ENCODE results near the gene SOHLH2.

SOHLH2 gene

DNA sequence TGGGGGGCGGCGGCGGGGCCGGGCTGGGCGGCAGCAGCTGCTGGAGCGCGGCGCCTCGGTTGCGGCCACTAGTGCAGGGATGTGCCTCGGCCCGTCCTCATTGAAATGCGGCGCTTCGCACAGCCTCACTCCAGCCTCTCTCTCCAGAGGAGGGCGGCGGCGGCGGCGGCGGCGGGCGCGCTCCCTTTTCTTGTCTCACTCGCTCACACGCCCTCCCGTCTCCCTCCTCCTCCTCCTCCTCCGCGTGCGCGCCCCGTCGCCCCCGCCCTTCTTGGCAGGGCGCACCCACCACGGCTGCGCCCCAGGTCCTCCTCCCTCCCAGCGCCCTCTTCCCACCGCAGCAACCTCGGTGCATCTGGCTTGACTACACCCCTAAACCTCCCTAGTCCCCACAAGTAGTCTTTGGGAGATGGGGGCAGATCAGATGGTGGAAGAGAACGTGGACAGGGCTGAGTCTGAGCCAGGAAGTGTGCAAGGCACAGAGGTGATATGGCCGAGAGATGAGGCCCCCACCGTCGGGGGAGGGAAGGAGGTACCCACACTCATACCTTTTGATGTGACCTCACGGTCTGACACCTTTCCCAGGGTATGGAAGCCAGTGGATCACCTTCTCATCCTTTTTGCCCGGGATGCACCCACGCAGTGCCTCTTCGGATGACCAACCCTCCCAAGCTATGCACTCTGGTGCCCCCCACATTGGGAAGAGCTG, 83.0 kb downstream of the SOHLH2 start, which contains the start of gene DCLK1:
TSS of gene DCLK1 (minus strand) at position 161 of the 709 bp plus-strand sequence.
- Histone ChIP-seq H3K27me3 (replicated peaks; ENCODE audit: control insufficient read depth, insufficient read depth, low read length) (no peaks in the 10 kb centered on the region), H3K9ac (ENCODE audit: low read length) (peak within 1 kb of the TSS; percentile 80), H3K36me3 (ENCODE audit: control insufficient read depth, insufficient read depth, low read length, severe bottlenecking) (no peaks in the 10 kb centered on the region), H3K9me3 (ENCODE audit: control insufficient read depth, low read length) (no peaks in the 10 kb centered on the region), H3K4me3 (ENCODE audit: low read length) (peak within 1 kb of the TSS; percentile 81), H3K4me1 (ENCODE audit: control insufficient read depth, insufficient read depth, low read length) (peaks cover 26% of the 10 kb centered on the region)
- peak; percentile 79 for DNase-seq (ENCODE audit: low read depth)

DNA sequence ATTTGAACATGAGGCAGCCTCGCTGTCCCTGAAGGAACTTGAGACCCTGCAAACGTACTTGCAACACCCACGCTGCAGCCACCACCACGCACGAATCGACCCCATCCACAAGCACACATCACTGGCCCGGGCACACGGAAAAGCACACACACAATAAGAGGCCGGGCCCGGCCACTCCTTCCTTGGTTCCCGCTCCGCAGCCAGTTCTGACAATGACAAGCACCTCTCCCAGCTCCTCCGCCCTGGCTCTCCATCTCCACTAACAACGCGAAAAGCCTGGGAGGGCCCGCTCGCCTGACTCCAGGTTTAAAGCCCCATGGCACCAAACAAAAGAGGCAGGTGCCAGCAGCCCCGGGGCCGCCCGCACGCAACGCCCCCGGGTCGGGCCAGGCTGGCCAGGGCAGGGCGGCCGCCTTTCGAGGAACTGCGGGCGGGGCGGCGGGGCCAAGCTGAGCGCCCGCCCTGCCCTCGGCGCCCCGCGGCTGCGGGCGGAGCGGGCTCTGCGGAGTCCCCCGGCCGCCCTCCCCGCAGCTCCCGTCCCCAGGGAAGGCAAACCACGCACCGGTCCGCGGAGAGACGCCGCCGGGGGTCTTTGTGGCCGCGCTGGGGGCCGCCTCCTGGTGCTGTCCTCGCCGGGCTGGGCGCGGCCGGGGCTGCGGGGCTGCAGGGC, 83.7 kb downstream of the SOHLH2 start:
- Histone ChIP-seq H3K36me3 (ENCODE audit: control insufficient read depth, insufficient read depth, low read length, severe bottlenecking) (peaks cover 3% of the 10 kb centered on the region), H3K9ac (ENCODE audit: low read length) (peak overlapping the region; percentile 80), H3K4me1 (ENCODE audit: control insufficient read depth, insufficient read depth, low read length) (peaks cover 26% of the 10 kb centered on the region), H3K27me3 (replicated peaks; ENCODE audit: control insufficient read depth, insufficient read depth, low read length) (no peaks in the 10 kb centered on the region), H3K4me3 (ENCODE audit: low read length) (peak overlapping the region; percentile 81), H3K9me3 (ENCODE audit: control insufficient read depth, low read length) (no peaks in the 10 kb centered on the region)
- DNase-seq (ENCODE audit: low read depth), result peak; percentile 67

DNA sequence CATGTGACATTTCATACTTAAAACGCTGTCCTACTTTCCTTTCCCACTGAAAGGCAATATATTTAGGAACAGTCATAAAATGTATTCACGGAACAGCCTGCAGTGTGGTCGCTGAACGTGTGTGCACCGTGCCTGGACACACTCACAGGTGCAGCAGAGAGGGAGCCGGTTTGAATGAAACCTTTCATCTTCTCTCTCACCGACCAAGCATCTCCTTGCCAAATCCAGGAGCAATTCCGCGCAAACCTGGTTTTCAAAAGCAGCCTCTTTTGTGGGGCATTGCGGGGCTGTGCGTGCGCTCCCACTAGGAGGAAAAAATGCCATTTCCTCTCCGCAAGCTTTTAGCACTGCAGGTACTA, 84.2 kb downstream of the SOHLH2 start:
- peaks cover 26% of the 10 kb centered on the region for H3K4me1 ChIP-seq (ENCODE audit: control insufficient read depth, insufficient read depth, low read length)
- peak overlapping the region; percentile 81 for H3K4me3 ChIP-seq (ENCODE audit: low read length)
- no peaks in the 10 kb centered on the region for H3K27me3 ChIP-seq (replicated peaks; ENCODE audit: control insufficient read depth, insufficient read depth, low read length)
- H3K9ac ChIP-seq (ENCODE audit: low read length), result peak overlapping the region; percentile 80
- H3K9me3 ChIP-seq (ENCODE audit: control insufficient read depth, low read length), result no peaks in the 10 kb centered on the region
- H3K36me3 ChIP-seq (ENCODE audit: control insufficient read depth, insufficient read depth, low read length, severe bottlenecking), result peaks cover 8% of the 10 kb centered on the region
- no peak for DNase-seq (ENCODE audit: low read depth)

DNA sequence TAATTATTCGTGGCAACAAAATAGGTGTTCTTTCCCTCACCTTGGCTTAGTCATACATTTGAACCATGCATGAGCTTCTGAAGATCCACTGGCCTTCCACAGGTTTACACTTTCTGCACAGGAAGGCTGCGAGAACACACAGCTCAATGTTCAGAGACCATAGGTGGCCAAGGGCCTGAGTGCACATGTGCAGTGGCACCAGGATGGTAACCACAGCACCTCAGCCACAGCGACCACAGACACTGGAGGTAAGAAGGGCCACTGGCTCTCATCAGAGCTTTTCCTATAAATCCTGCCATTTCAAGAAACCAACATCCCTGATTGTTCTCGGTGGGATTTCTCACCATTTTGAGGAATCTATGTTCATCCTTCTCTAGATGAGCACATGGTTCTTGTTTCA, 84.8 kb downstream of the SOHLH2 start:
- no peak for DNase-seq (ENCODE audit: low read depth)
- Histone ChIP-seq H3K27me3 (replicated peaks; ENCODE audit: control insufficient read depth, insufficient read depth, low read length) (no peaks in the 10 kb centered on the region), H3K9ac (ENCODE audit: low read length) (peak overlapping the region; percentile 80), H3K4me1 (ENCODE audit: control insufficient read depth, insufficient read depth, low read length) (peaks cover 30% of the 10 kb centered on the region), H3K4me3 (ENCODE audit: low read length) (peak overlapping the region; percentile 81), H3K36me3 (ENCODE audit: control insufficient read depth, insufficient read depth, low read length, severe bottlenecking) (peaks cover 14% of the 10 kb centered on the region), H3K9me3 (ENCODE audit: control insufficient read depth, low read length) (no peaks in the 10 kb centered on the region)

DNA sequence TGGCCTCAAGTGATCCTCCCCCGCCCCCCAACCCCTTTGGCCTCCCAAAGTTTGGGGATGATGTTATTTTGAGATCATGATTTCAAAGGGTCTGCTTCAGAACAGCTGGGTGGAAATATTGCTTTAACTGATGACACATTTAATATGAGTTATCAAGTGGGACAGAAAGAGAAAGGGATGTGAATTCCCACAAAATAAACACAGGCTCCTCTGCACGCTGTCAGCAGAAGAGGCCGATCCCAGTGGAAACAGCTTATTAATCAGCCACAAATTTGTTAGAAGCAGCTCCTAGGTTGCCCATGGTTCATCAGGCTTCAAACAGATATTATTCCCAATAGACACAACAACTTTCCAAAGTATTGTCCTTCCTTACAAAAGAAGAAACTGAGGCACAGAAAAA, 87.9 kb downstream of the SOHLH2 start:
- Histone ChIP-seq H3K9me3 (ENCODE audit: control insufficient read depth, low read length) (no peaks in the 10 kb centered on the region), H3K36me3 (ENCODE audit: control insufficient read depth, insufficient read depth, low read length, severe bottlenecking) (peaks cover 24% of the 10 kb centered on the region), H3K9ac (ENCODE audit: low read length) (no peak overlapping the region), H3K27me3 (replicated peaks; ENCODE audit: control insufficient read depth, insufficient read depth, low read length) (no peaks in the 10 kb centered on the region), H3K4me3 (ENCODE audit: low read length) (no peak overlapping the region), H3K4me1 (ENCODE audit: control insufficient read depth, insufficient read depth, low read length) (peaks cover 36% of the 10 kb centered on the region)
- DNase-seq (ENCODE audit: low read depth), result no peak

DNA sequence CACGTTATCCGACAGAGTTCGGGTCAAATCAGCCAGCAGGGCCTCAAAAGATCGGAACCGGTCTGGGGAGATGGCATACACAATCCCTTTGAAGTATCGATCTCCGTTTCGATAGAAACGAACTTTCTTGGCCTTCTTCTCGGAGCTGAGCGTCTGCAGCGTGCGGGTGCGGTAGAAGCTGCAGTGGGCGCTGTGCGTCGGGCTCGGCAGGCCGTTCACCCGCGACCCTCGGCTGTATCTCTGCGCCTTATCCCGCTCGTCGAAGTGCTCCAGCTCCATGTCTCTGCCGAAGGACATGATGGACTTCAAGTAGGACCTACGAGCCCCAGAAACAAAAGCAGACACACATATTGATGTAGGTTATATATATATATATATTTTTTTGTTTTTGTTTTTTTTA, 88.5 kb downstream of the SOHLH2 start:
- Histone ChIP-seq H3K4me1 (ENCODE audit: control insufficient read depth, insufficient read depth, low read length) (peaks cover 36% of the 10 kb centered on the region), H3K9me3 (ENCODE audit: control insufficient read depth, low read length) (no peaks in the 10 kb centered on the region), H3K4me3 (ENCODE audit: low read length) (no peak overlapping the region), H3K9ac (ENCODE audit: low read length) (no peak overlapping the region), H3K27me3 (replicated peaks; ENCODE audit: control insufficient read depth, insufficient read depth, low read length) (no peaks in the 10 kb centered on the region), H3K36me3 (ENCODE audit: control insufficient read depth, insufficient read depth, low read length, severe bottlenecking) (peaks cover 29% of the 10 kb centered on the region)
- no peak for DNase-seq (ENCODE audit: low read depth)

DNA sequence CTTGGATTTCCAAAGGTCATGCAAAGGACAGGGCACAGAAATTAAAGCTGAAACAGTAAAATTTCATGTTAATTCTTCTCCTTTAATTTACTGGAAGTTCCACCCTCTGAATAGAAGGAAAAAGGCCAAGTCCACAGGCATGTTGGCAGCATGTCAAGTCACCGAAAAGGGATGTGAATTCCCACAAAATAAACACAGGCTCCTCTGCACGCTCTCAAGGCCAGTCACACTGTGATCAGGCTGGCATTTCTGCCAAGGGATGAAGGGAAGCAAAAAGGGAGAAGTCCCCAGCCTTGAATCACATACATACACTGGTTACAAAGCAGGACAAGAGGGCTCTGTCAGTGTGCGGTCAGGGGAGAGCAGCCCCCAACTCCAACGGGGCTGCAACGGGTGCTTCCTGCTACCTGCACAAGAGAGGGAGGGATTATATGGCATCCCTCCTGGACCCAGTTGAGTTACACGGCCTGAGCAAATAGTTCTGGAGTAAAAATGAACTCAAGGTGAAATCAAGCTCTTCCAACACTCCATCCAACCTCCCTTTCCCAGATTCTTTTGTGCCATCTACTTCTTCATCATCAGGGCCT, 90.0 kb downstream of the SOHLH2 start:
- Histone ChIP-seq H3K9ac (ENCODE audit: low read length) (peak overlapping the region; percentile 31), H3K4me3 (ENCODE audit: low read length) (peak overlapping the region; percentile 22), H3K27me3 (replicated peaks; ENCODE audit: control insufficient read depth, insufficient read depth, low read length) (no peaks in the 10 kb centered on the region), H3K9me3 (ENCODE audit: control insufficient read depth, low read length) (no peaks in the 10 kb centered on the region), H3K4me1 (ENCODE audit: control insufficient read depth, insufficient read depth, low read length) (peaks cover 25% of the 10 kb centered on the region), H3K36me3 (ENCODE audit: control insufficient read depth, insufficient read depth, low read length, severe bottlenecking) (peaks cover 41% of the 10 kb centered on the region)
- peak; percentile 88 for DNase-seq (ENCODE audit: low read depth)

Data from adipocyte (in vitro differentiated cells).